GM21737 (cell line): Measurements from ENCODE around the gene ZNF892.
"Not testable (repeated sequence)": the region's sequence is repeated elsewhere in the genome, so short reads cannot be mapped to it uniquely, and the experiment has no call there.

Experiments used
- ATAC-seq: cut with Tn5 transposase; IDR thresholded peaks from one replicate; pipeline ENCODE4 v1.9.1; 2021; ENCODE audit warnings: mild to moderate bottlenecking, moderate library complexity; ENCODE audit not compliant: unreplicated experiment

The ZNF892 gene

GRCh38 chr2:95207111-95207961 is at the start of gene ZNF892:
TSS of gene ZNF892 (plus strand) at chr2:95207521. CDS start at chr2:95207816, 295 bp downstream.
- peak; percentile 95 for ATAC-seq

- no peak for ATAC-seq
These were observed 48.9 kb upstream of the ZNF892 start for GRCh38 chr2:95158441-95158840.

GRCh38 chr2:95158891-95159619 is 48.3 kb upstream of the ZNF892 start:
- peak; percentile 39 for ATAC-seq

- ATAC-seq, result peak; percentile 89
These were observed 47.5 kb upstream of the ZNF892 start, which contains the start of gene ZNF514 for GRCh38 chr2:95159690-95160449. TSS of gene ZNF514 (minus strand) at chr2:95159848. CDS start at chr2:95153253, 6,595 bp downstream.

- ATAC-seq, result peak; percentile 19
These were observed 42.3 kb upstream of the ZNF892 start for GRCh38 chr2:95165030-95165370.

GRCh38 chr2:95165371-95166064 is 41.8 kb upstream of the ZNF892 start, which contains the start of gene ZNF2:
TSS of gene ZNF2 (plus strand) at chr2:95165809. CDS start at chr2:95176227, 10,418 bp downstream.
- peak; percentile 91 for ATAC-seq

GRCh38 chr2:95166065-95166763 is 41.1 kb upstream of the ZNF892 start:
- ATAC-seq, result peak; percentile 12

- ATAC-seq, result no peak
These were observed 35.4 kb upstream of the ZNF892 start for GRCh38 chr2:95171902-95172301.

- ATAC-seq, result no peak
These were observed 33.2 kb upstream of the ZNF892 start for GRCh38 chr2:95174031-95174542.

- ATAC-seq, result no peak
These were observed 27.9 kb upstream of the ZNF892 start for GRCh38 chr2:95179451-95179850.

- ATAC-seq, result no peak
These were observed 25.5 kb upstream of the ZNF892 start for GRCh38 chr2:95181774-95182173.

GRCh38 chr2:95185197-95185596 is 22.1 kb upstream of the ZNF892 start:
- ATAC-seq, result no peak

- ATAC-seq, result no peak
These were observed 21.3 kb upstream of the ZNF892 start for GRCh38 chr2:95185973-95186372.

GRCh38 chr2:95192956-95193355 is 14.4 kb upstream of the ZNF892 start:
- not testable (repeated sequence) for ATAC-seq

- no peak for ATAC-seq
These were observed 3.4 kb upstream of the ZNF892 start for GRCh38 chr2:95203911-95204310.

- ATAC-seq, result no peak
These were observed 2.9 kb upstream of the ZNF892 start for GRCh38 chr2:95204396-95204795.

GRCh38 chr2:95206096-95206495 is 1.2 kb upstream of the ZNF892 start:
- ATAC-seq, result no peak

- ATAC-seq, result no peak
These were observed 785 bp downstream of the ZNF892 start for GRCh38 chr2:95208106-95208505.

GRCh38 chr2:95215018-95215612 is 7.8 kb downstream of the ZNF892 start:
- ATAC-seq, result no peak
